ENCODE measurements around the gene USP47. TPM values are rescaled to one million over a fixed set of nuclear protein-coding genes. Genes with fewer than 3 reads are reported as not detected.
"Not testable (repeated sequence)": the region's sequence is repeated elsewhere in the genome, so short reads cannot be mapped to it uniquely, and the experiment has no call there.

Gene USP47
- total RNA-seq, 1 donor from 2014 or later, result 178 TPM

GRCh38 chr11:11822946-11823345, 18.8 kb upstream of the USP47 start:
- no peak for DNase-seq

- no peak for DNase-seq
These were observed 15.5 kb upstream of the USP47 start for GRCh38 chr11:11826260-11826659.

- no peak for DNase-seq
These were observed 14.5 kb upstream of the USP47 start for GRCh38 chr11:11827272-11827671.

GRCh38 chr11:11831406-11831805, 10.4 kb upstream of the USP47 start:
- DNase-seq, result not testable (repeated sequence)

- DNase-seq, result no peak
These were observed 5.0 kb upstream of the USP47 start for GRCh38 chr11:11836676-11837231.

- no peak for DNase-seq
These were observed 2.1 kb upstream of the USP47 start for GRCh38 chr11:11839718-11840117.

- DNase-seq, result peak; percentile 72
These were observed 553 bp upstream of the USP47 start for GRCh38 chr11:11841116-11841722.

- DNase-seq, result peak; percentile 90
These were observed 743 bp downstream of the USP47 start for GRCh38 chr11:11842421-11843008.

- peak; percentile 55 for DNase-seq
These were observed 1.4 kb downstream of the USP47 start for GRCh38 chr11:11843211-11843621.

- DNase-seq, result no peak
These were observed 1.9 kb downstream of the USP47 start for GRCh38 chr11:11843642-11844041.

- no peak for DNase-seq
These were observed 2.5 kb downstream of the USP47 start for GRCh38 chr11:11844272-11844671.

- DNase-seq, result peak; percentile 39
These were observed 3.3 kb downstream of the USP47 start for GRCh38 chr11:11845071-11845470.

GRCh38 chr11:11845551-11845950, 3.8 kb downstream of the USP47 start:
- no peak for DNase-seq

- DNase-seq, result no peak
These were observed 5.3 kb downstream of the USP47 start for GRCh38 chr11:11847082-11847481.

GRCh38 chr11:11848891-11849746, 7.3 kb downstream of the USP47 start:
- peak; percentile 68 for DNase-seq

GRCh38 chr11:11850668-11851067, 8.9 kb downstream of the USP47 start:
- DNase-seq, result no peak

GRCh38 chr11:11856638-11857037, 14.9 kb downstream of the USP47 start:
- DNase-seq, result no peak

GRCh38 chr11:11857769-11858168, 16.0 kb downstream of the USP47 start:
- DNase-seq, result no peak

- no peak for DNase-seq
These were observed 16.9 kb downstream of the USP47 start for GRCh38 chr11:11858676-11859075.

GRCh38 chr11:11860103-11860979, 18.6 kb downstream of the USP47 start:
- DNase-seq, result no peak

- DNase-seq, result no peak
These were observed 21.2 kb downstream of the USP47 start for GRCh38 chr11:11862999-11863398.

GRCh38 chr11:11864332-11864731, 22.6 kb downstream of the USP47 start:
- no peak for DNase-seq
